ENCODE data around the gene PLXDC2. TPM values are rescaled to one million over a fixed set of nuclear protein-coding genes. Genes with fewer than 3 reads are reported as not detected.

Gene PLXDC2
- total RNA-seq, 1 donor from 2014 or later, result 143 TPM

DNA sequence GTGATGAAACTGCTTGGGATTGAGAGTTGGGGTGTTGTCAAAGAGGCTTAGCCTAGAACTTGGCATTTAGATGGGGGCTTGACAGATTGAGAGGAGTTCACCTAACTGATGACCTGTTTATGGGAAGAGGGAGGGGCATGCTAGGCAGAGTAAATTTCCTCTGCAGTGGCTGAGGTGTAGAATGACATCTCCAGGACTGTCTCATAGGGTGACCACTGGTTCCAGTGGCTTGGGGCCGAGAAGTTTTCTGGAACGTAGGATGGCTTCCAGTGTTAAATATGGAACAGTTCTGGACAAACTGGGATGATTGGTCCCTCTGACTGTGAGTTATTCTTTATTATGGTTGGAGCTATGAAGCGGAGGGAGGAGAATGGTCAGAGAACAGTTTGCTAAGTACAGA is 186.4 kb downstream of the PLXDC2 start:
- intact Hi-C loops (cut with DNase I), result no loop called here
- no peaks in the 10 kb centered on the region for H3K9me3 ChIP-seq
- TF ChIP-seq, protein P1, sequence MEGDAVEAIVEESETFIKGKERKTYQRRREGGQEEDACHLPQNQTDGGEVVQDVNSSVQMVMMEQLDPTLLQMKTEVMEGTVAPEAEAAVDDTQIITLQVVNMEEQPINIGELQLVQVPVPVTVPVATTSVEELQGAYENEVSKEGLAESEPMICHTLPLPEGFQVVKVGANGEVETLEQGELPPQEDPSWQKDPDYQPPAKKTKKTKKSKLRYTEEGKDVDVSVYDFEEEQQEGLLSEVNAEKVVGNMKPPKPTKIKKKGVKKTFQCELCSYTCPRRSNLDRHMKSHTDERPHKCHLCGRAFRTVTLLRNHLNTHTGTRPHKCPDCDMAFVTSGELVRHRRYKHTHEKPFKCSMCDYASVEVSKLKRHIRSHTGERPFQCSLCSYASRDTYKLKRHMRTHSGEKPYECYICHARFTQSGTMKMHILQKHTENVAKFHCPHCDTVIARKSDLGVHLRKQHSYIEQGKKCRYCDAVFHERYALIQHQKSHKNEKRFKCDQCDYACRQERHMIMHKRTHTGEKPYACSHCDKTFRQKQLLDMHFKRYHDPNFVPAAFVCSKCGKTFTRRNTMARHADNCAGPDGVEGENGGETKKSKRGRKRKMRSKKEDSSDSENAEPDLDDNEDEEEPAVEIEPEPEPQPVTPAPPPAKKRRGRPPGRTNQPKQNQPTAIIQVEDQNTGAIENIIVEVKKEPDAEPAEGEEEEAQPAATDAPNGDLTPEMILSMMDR (IDR thresholded peaks at IDR 0.05), result no peak
- peaks cover 67% of the 10 kb centered on the region for H3K4me1 ChIP-seq
- no peaks in the 10 kb centered on the region for H3K27me3 ChIP-seq (ENCODE audit: low read depth)
- no peak for ATAC-seq
- no peaks in the 10 kb centered on the region for H3K36me3 ChIP-seq
- no peak overlapping the region for H3K4me3 ChIP-seq
- no peak for DNase-seq
- peak overlapping the region; percentile 85 for H3K27ac ChIP-seq

DNA sequence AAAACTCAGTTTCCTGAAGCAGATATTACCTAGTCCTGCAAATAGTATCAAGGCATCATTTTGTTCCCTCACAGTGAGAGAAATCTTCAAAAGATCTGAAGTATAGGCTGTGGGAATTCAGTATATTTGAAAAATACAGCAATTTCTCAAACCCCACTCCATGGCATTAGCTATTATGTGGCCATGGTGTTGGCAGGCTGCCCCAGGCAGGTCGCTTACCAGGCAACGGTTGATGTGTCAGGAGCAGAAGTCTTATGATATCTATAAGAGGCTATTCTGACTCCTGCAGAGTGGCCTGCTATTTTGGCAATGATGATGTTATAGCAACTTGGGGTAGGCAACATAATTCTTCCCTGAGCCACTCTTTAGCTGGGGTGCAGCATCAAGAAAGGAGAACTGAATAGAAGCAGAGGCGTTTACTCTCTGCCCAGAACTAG is 187.9 kb downstream of the PLXDC2 start:
- H3K36me3 ChIP-seq, result no peaks in the 10 kb centered on the region
- no peak overlapping the region for H3K4me3 ChIP-seq
- H3K27me3 ChIP-seq (ENCODE audit: low read depth), result no peaks in the 10 kb centered on the region
- no peaks in the 10 kb centered on the region for H3K9me3 ChIP-seq
- DNase-seq (peak; percentile 72), ATAC-seq (peak; percentile 63 to 76)
- H3K4me1 ChIP-seq, result peaks cover 59% of the 10 kb centered on the region
- H3K27ac ChIP-seq, result peak overlapping the region; percentile 85
- TF ChIP-seq, protein P1 (IDR thresholded peaks at IDR 0.05), result no peak
- intact Hi-C loops (cut with DNase I), result no loop called here

DNA sequence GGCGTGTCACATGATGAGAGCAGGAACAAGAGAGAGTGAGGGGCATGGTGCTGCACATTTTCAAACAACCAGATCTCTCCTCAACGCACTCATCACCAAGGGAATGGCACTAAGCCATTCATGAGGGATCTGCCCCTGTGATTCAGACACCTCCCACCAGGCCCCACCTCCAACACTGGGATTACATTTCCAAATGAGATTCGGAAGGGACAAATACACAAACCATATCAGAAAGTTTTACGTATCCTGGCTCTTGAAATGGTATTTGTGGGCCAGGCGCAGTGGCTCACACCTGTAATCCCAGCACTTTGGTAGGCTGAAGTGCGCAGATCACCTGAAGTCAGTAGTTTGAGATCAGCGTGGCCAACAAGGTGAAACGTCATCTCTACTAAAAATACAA is 189.4 kb downstream of the PLXDC2 start:
- Histone ChIP-seq H3K4me3 (no peak overlapping the region), H3K27me3 (ENCODE audit: low read depth) (no peaks in the 10 kb centered on the region), H3K36me3 (no peaks in the 10 kb centered on the region), H3K4me1 (peaks cover 64% of the 10 kb centered on the region), H3K27ac (peak overlapping the region; percentile 85), H3K9me3 (no peaks in the 10 kb centered on the region)
- no peak for DNase-seq
- no peak for ATAC-seq
- TF ChIP-seq, protein P1 (IDR thresholded peaks at IDR 0.05), result no peak
- intact Hi-C loops (cut with DNase I), result no loop called here

DNA sequence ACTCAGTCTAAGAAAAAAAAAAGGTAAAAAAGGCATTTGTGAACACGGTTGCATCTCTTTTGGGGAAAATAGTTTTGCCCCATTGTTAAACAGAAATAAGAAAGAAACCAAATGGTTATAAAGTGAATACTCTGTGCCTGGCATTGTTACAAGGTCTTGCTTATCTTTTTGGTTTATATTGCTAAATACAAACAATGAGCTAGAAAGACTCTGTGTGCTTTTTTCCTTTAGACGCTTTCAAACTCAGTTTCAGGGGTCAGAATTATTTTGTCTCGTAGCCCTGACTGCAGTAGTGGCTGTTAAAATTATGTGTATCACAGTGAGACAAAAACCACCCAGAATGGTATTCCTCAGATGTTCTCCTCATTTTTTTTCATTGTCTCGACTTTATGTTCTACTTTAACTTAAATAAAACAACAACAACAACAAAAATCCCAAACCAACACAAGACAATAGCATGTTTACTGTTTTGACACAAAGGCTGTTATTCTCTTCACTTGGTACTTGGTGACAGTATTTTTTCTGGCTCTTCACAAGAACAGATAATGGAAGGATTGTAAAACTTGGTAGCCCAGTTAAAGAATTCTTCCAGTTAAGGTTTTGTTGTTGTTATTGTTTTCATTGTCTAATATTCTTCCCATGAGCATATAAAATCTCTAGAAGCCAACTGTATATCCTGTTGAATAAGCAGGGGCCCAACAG is 190.1 kb downstream of the PLXDC2 start:
- no peak for DNase-seq
- no peaks in the 10 kb centered on the region for H3K27me3 ChIP-seq (ENCODE audit: low read depth)
- no peaks in the 10 kb centered on the region for H3K9me3 ChIP-seq
- no peaks in the 10 kb centered on the region for H3K36me3 ChIP-seq
- TF ChIP-seq, protein P1 (IDR thresholded peaks at IDR 0.05), result no peak
- H3K27ac ChIP-seq, result peak overlapping the region; percentile 85
- intact Hi-C loops (cut with DNase I), result no loop called here
- H3K4me1 ChIP-seq, result peaks cover 64% of the 10 kb centered on the region
- H3K4me3 ChIP-seq, result no peak overlapping the region
- ATAC-seq, result no peak

DNA sequence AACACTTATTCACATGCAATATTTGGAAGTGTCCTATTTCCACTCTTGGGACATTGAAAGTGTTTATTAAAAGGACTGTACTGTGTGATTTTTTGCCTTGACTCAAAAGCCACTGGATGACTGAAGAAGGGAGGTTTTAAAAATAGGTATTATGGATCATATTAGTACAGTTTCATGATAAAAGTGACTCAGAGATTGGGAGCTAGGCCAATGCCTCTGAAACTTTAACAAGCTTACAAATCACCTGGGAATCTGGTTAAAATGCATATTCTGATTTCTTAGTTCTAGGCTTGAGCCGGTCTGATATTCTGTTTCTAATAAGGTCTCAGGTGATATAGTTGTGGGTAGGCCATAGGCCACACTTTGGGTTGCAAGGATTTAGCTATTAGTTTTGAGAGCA is 191.2 kb downstream of the PLXDC2 start:
- H3K4me1 ChIP-seq, result peaks cover 59% of the 10 kb centered on the region
- H3K4me3 ChIP-seq, result no peak overlapping the region
- H3K9me3 ChIP-seq, result no peaks in the 10 kb centered on the region
- ATAC-seq (no peak), DNase-seq (no peak)
- TF ChIP-seq, protein P1 (IDR thresholded peaks at IDR 0.05), result no peak
- no peaks in the 10 kb centered on the region for H3K27me3 ChIP-seq (ENCODE audit: low read depth)
- peak overlapping the region; percentile 85 for H3K27ac ChIP-seq
- intact Hi-C loops (cut with DNase I), result no loop called here
- no peaks in the 10 kb centered on the region for H3K36me3 ChIP-seq

Data from lower lobe of right lung (tissue), 2 donors.